ENCODE results near the gene KIRREL3.

Gene KIRREL3

DNA sequence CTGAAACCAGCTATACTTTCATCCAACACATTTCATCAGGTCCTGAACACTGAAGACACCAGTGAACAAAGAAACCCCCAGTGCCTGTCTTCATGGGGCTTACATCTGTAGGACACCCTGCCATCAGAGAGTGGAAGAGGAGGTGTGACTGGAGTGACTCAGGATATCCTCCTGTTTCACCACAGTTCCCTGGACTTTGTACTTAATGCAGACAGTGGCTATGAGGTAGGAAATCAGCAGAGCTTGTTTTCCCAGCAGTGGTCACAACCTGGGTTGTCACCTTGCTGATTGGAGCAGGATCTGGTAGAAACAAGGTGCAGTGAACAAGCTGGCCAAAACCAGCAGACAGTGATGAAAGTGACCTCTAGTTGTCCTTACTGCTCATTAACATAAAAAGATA, 128.8 kb downstream of the KIRREL3 start:
- H4K20me1 ChIP-seq (ENCODE audit: insufficient read depth): no peaks in the 10 kb centered on the region
- H3K9ac ChIP-seq: no peak overlapping the region
- no peaks in the 10 kb centered on the region for H3K79me2 ChIP-seq (ENCODE audit: insufficient read depth, low read depth)
- no peaks in the 10 kb centered on the region for H3K27me3 ChIP-seq (ENCODE audit: insufficient read depth, low read depth)
- no peak overlapping the region for H3K4me2 ChIP-seq
- H2AFZ ChIP-seq (ENCODE audit: low read depth): no peak overlapping the region
- H3K4me1 ChIP-seq (ENCODE audit: low read depth, poor library complexity, severe bottlenecking): no peaks in the 10 kb centered on the region
- no peak overlapping the region for H3K4me3 ChIP-seq (IDR thresholded peaks at IDR 0.05; ENCODE audit: insufficient read depth, low read depth, low read length)
- no peaks in the 10 kb centered on the region for H3K36me3 ChIP-seq (ENCODE audit: insufficient read depth)
- TF ChIP-seq CTCF (conservative IDR thresholded peaks at IDR 0.05; ENCODE audit: low read depth, low read length): no peak
- H3K27ac ChIP-seq: no peak overlapping the region

GRCh38 chr11:126870021-126870420, 130.5 kb downstream of the KIRREL3 start:
- H3K4me3 ChIP-seq (IDR thresholded peaks at IDR 0.05; ENCODE audit: insufficient read depth, low read depth, low read length): no peak overlapping the region
- no peaks in the 10 kb centered on the region for H4K20me1 ChIP-seq (ENCODE audit: insufficient read depth)
- no peaks in the 10 kb centered on the region for H3K27me3 ChIP-seq (ENCODE audit: insufficient read depth, low read depth)
- H2AFZ ChIP-seq (ENCODE audit: low read depth): no peak overlapping the region
- no peaks in the 10 kb centered on the region for H3K4me1 ChIP-seq (ENCODE audit: low read depth, poor library complexity, severe bottlenecking)
- H3K27ac ChIP-seq: no peak overlapping the region
- TF ChIP-seq CTCF (conservative IDR thresholded peaks at IDR 0.05; ENCODE audit: low read depth, low read length): no peak
- H3K79me2 ChIP-seq (ENCODE audit: insufficient read depth, low read depth): no peaks in the 10 kb centered on the region
- H3K36me3 ChIP-seq (ENCODE audit: insufficient read depth): no peaks in the 10 kb centered on the region
- H3K4me2 ChIP-seq: no peak overlapping the region
- H3K9ac ChIP-seq: no peak overlapping the region

DNA sequence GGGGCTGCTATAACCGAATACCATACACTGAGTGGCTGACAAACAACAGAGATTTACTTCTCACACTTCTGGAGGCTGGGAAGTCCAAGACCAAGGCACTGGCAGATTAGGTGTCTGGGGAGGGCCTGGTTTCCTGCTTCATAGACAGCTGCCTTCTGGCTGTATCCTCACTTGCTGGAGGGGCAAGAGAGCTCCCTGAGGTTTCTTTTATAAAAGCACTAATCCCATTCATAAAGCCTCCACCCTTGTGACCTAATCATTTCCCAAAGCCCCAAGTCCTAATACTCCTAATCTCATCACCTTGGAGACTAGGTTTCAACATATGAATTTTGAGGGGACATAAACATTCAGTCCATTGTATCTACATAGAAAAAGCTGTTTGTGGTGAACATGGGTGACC, 131.8 kb downstream of the KIRREL3 start:
- no peak overlapping the region for H3K27ac ChIP-seq
- H2AFZ ChIP-seq (ENCODE audit: low read depth): no peak overlapping the region
- H3K79me2 ChIP-seq (ENCODE audit: insufficient read depth, low read depth): no peaks in the 10 kb centered on the region

DNA sequence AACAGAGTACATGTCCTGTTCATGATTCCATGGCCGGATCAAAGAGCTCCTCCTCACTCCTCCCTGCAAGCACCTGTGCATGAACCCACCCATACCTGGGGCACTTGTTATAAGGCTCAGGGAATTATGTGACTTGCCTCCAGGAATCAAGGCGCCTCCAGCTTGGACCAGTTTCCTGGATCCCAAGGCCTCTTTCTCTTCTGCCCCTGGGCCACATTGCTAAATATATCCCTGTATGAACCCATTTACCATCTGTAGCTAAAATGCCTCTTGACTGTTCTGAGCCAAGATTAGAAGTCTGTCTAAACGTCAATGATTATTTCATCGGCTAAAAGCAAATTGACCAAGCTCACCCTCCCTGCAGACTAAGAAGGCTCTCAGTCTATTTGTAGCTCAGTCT, 135.6 kb downstream of the KIRREL3 start:
- Histone ChIP-seq H3K9ac (no peak overlapping the region), H3K27me3 (ENCODE audit: insufficient read depth, low read depth) (no peaks in the 10 kb centered on the region), H3K4me3 (IDR thresholded peaks at IDR 0.05; ENCODE audit: insufficient read depth, low read depth, low read length) (no peak overlapping the region), H3K79me2 (ENCODE audit: insufficient read depth, low read depth) (no peaks in the 10 kb centered on the region), H4K20me1 (ENCODE audit: insufficient read depth) (no peaks in the 10 kb centered on the region), H3K27ac (no peak overlapping the region), H3K4me2 (no peak overlapping the region), H2AFZ (ENCODE audit: low read depth) (no peak overlapping the region), H3K36me3 (ENCODE audit: insufficient read depth) (no peaks in the 10 kb centered on the region), H3K4me1 (ENCODE audit: low read depth, poor library complexity, severe bottlenecking) (peaks cover 14% of the 10 kb centered on the region)
- no peak for TF ChIP-seq CTCF (conservative IDR thresholded peaks at IDR 0.05; ENCODE audit: low read depth, low read length)

More for the DNA sequence above, 131.8 kb downstream of the KIRREL3 start:
- TF ChIP-seq CTCF (conservative IDR thresholded peaks at IDR 0.05; ENCODE audit: low read depth, low read length): no peak
- Histone ChIP-seq H3K4me2 (no peak overlapping the region), H3K9ac (no peak overlapping the region), H3K36me3 (ENCODE audit: insufficient read depth) (no peaks in the 10 kb centered on the region), H3K27me3 (ENCODE audit: insufficient read depth, low read depth) (no peaks in the 10 kb centered on the region), H3K4me1 (ENCODE audit: low read depth, poor library complexity, severe bottlenecking) (no peaks in the 10 kb centered on the region), H4K20me1 (ENCODE audit: insufficient read depth) (no peaks in the 10 kb centered on the region), H3K4me3 (IDR thresholded peaks at IDR 0.05; ENCODE audit: insufficient read depth, low read depth, low read length) (no peak overlapping the region)
